SHP77 (cell line): ENCODE measurements around the gene PDE6C.

ENCODE experiments used
- DNase-seq, 2 experiments: peaks; one replicate each; lab custom pipeline; 2025; lab: John Stamatoyannopoulos, UW

Gene PDE6C

DNA sequence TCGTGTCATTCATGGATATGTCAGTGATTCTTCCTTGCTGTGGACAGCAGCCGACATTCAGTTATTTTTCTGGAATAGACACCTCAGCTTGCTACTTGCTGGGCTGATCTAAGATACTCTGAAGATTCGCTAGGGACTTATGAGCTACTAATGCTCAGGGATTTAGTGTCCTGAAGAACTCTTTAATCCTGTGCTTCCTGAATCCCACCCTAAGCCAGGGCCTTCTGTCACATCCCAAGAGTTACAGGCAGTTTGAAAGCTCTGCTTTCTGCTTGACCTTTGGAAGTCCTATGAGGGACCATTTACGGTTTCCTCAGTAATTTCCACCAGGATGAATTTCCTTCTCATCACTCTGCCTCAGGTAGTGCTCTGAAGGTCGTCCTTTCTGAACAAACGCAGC, at the start of gene PDE6C:
Gene PDE6C, plus strand, starts transcription at position 227 of the 400 bp plus-strand sequence. CDS start 189 bp downstream, outside the sequence.
- no peak for DNase-seq

DNA sequence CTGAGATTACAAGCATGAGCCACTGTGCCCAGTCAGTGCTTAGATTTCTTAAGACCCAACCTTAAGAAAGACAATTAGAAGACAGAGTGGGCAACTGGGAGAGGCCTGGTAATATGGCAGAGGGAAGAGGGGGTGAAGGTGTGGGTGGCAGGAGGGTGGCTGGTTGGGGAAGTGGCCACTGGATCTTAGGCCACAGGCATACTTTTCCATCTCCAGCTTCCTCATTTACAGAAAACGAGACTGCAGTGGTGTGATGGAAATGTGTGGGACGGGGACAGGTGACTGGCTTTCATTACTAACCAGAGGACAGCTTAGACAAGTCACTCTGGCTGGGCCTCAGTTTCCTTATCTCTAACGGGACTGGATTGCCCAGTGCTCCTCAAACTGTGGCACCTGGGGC, 46.9 kb upstream of the PDE6C start:
- DNase-seq = no peak

DNA sequence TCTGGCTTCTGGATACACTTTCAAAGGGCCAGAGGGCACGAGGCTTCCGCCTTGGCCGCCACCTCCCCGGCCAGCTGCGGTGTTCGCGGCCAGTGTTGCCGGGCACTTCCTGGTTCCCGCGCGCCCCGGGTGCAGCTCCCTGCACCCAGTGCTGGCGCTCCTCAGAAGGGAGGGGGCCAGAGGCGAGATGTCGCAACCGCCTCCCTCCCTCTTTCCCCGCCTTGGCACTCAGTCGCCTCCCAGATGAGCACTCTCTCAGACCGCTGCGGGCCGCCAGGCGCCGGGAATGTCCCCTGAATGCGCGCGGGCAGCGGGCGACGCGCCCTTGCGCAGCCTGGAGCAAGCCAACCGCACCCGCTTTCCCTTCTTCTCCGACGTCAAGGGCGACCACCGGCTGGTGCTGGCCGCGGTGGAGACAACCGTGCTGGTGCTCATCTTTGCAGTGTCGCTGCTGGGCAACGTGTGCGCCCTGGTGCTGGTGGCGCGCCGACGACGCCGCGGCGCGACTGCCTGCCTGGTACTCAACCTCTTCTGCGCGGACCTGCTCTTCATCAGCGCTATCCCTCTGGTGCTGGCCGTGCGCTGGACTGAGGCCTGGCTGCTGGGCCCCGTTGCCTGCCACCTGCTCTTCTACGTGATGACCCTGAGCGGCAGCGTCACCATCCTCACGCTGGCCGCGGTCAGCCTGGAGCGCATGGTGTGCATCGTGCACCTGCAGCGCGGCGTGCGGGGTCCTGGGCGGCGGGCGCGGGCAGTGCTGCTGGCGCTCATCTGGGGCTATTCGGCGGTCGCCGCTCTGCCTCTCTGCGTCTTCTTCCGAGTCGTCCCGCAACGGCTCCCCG, 45.7 kb upstream of the PDE6C start, which contains the start of gene FFAR4:
Gene FFAR4, plus strand, starts transcription at position 231 of the 842 bp plus-strand sequence. Its CDS starts 56 bp downstream, at position 287.
- no peak for DNase-seq

GRCh38 chr10:93567277-93568104, 44.8 kb upstream of the PDE6C start:
- no peak for DNase-seq

DNA sequence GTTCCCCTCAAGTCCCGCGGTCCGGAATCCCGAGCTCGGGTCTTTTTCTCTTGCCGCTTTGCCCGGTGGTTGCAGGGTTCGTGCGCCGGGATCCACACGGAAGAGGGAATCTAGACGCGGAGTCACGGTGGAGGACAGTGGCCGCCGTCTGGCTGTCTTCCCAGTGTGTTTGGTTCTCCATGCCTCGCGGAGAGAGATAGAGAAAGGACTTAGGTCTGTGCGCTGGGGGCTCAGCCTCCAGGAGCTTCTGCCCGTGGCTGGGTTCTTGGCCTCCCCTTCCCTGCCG, 44.3 kb upstream of the PDE6C start:
- DNase-seq = no peak

GRCh38 chr10:93570383-93570782, 42.0 kb upstream of the PDE6C start:
- no peak for DNase-seq

GRCh38 chr10:93572606-93573005, 39.7 kb upstream of the PDE6C start:
- no peak for DNase-seq

- no peak for DNase-seq
Observed at GRCh38 chr10:93573051-93573909, 39.1 kb upstream of the PDE6C start.

DNA sequence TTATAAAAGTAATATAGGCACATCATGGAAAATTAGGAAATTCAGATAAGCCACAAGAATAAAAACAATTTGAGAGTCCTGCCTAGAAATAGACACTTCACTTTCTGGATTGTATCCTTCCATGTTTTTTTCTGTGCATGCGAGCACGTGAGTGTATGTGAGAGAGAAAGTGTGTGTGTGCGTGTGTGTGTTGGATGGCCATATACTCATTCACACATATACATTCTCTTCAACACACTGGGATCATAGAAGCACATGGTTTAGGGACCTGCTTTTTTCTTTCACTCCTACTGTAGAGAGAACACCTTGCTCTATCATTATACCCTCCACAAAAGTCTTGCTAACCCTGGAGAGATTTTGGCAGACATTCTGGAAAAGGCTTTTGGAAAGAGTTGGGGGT, 38.4 kb upstream of the PDE6C start:
- DNase-seq = no peak

DNA sequence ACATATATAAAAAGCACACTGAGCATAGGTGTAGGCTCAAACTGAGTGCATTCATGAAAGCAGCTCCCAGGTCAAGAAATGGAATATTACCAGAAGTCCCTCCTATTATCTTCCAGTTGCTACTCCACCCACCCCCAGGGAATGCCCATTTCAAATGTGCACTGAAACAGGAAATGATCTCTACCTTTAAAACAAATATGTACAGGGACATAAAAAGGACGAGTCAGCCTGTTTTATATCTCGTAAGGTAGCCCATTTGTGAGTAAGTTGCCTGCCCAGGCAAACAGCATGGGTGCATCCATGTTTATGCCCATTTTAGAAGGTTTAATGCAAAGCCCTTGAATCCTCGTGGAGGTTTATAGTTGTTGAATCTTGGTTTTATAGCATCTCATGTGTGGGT, 35.4 kb upstream of the PDE6C start:
- no peak for DNase-seq

GRCh38 chr10:93577565-93577964, 34.8 kb upstream of the PDE6C start:
- DNase-seq = no peak

- no peak for DNase-seq
Observed at GRCh38 chr10:93579089-93579488, 33.2 kb upstream of the PDE6C start.

DNA sequence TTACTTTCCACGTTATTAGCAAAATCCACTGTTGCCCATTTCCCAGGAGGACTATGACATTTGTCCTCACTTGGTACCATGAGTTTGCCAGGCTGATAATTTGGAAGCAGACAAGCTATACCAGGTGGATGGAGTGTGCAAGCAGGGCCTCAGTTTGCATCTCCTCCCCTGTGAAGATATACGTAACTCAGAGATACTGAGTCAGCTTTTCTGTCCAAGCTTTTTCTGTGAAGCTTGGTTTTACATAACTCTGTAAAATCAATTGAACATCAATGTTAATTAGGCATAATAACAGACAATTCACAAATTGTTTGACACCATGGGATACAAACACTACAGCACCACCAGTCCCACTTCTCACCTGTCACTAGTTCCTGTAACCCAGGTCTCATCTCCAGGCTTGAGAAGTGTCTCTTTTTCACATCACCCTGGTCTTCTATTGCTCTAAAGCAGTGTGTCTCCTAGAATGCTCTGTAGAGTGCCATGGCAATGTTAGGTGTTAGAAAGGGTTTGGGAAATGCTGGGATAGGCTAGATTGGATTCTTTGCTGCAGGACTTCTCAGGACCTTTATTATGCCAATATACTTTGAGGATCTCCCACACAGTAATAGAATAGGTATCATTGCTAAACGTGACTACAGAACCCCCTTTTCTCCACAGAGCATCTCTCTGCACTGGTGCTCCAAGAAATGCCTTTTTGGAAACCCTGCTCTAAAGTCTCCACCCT, 32.2 kb upstream of the PDE6C start:
- DNase-seq = no peak

- DNase-seq = no peak
Observed at GRCh38 chr10:93580828-93581227, 31.5 kb upstream of the PDE6C start.

- no peak for DNase-seq
Observed at GRCh38 chr10:93584445-93584844, 27.9 kb upstream of the PDE6C start.

DNA sequence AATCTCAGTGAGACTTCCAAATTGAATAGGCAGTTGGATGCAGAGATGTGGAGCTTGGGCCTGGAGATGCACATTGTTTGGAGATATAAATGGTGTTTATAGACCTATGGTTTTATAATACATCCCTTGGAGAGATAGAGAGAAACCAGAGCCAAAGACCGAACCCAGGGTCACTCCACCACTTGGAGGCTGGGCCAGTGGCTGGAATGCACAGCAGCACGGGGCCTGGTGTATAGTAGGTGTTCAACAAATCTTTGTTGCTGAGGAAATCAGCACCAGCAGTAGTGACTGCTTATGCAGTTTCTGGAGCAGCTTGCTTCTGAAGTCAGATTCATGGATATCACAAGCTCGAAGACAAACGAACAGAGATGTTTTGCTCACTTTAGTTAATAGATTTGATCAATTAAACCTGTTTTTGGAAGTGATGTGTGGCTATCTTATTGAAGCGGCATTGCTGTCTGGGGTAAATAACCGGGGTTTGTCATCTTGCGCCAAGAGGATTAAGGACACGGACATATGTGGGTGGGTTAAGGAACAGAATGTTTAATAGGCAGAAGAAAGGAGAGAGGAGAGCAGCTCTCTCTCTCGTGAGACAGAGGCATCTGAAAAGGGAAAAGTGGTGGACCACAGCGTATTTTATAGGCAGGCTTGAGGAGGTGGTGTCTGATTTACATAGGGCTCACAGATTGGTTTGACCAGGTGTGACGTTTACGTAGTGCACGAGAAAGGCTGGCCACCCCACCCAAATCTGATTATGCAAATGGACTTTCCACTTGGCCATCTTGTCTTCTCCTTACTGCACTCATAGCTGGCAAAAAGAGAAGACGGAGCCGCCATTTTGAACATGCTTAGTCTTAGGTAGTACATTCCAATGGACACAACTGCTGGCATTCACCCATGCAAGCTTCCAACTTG, 22.4 kb upstream of the PDE6C start:
- no peak for DNase-seq

- DNase-seq = no peak
Observed at GRCh38 chr10:93590638-93591037, 21.7 kb upstream of the PDE6C start.

DNA sequence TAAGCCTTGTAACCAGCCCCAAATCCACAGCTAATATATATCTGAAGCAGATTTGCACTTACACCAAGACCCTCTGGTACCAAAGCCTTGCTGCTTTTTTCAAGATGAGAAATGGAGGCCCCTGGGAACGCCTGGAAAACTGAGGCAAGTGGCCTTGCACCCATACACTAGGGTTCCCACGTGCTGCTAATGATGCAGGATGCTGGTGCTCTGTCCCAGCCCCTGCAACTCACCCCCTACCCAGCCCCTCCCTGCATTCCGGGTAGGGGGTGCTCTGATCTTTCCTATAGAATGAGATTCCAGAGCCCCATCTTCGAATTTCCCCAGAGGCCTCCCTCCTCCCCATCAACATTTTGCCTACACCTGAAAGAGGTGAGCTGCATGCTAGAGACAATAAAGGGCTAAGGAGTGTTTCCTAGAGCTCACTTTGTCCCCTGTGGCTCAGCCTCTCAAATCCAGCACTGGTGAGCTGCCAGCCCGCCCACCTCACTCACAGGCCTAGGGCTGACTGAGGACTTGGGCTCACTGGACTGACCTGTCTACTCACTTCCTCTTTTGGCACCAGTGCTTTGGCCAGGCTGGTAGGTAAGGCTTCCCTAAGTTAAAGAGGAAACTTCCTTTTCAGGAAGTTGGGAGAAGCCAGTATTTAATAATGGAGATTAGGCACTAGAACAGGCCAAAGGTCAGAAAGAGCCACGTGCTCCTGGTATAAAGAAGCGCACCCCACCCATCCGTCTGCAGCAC, 21.1 kb upstream of the PDE6C start:
- DNase-seq = no peak

- DNase-seq = no peak
Observed at GRCh38 chr10:93593254-93593653, 19.1 kb upstream of the PDE6C start.

GRCh38 chr10:93593749-93594148, 18.6 kb upstream of the PDE6C start:
- no peak for DNase-seq
